ENCODE measurements around the gene CCT7. TPM values are rescaled to one million over a fixed set of nuclear protein-coding genes. Genes with fewer than 3 reads are reported as not detected.

The CCT7 gene
- total RNA-seq, 6 experiments from 2014 or later: 83.5 to 131 (median 99.4) TPM

- intact Hi-C loops (cut with DNase I): no loop called here
- Histone ChIP-seq H3K27ac (no peak within 1 kb of the TSS), H3K27me3 (peaks cover 0 to 25% of the 10 kb centered on the region in 2 donors), H3K9me3 (no peaks in the 10 kb centered on the region), H3K4me1 (peaks cover 0 to 5% (median 0%) of the 10 kb centered on the region in 4 donors), H3K4me3 (peak within 1 kb of the TSS; percentile 20 to 35 (median 34)), H3K36me3 (no peaks in the 10 kb centered on the region)
- DNase-seq (peak in 2 of 3 donors; percentile 55 to 58), ATAC-seq (peak; percentile 51 to 76 (median 58))
- 13% methylated on average over 3 of the region's 45 CpGs for WGBS (ENCODE audit: insufficient coverage, low coverage, low lambda C conversion rate, missing lambda C conversion rate)
- TF ChIP-seq CTCF (IDR thresholded peaks at IDR 0.05) (no peak), POLR2A (IDR thresholded peaks at IDR 0.05) (no peak)
These were observed 59.5 kb downstream of the CCT7 start, which contains the start of gene EGR4 for GRCh38 chr2:73293534-73294171. EGR4 (minus strand) TSS chr2:73293548; CDS start chr2:73293317, 231 bp downstream.

GRCh38 chr2:73294239-73294638 is 60.1 kb downstream of the CCT7 start:
- no peak overlapping the region for H3K4me3 ChIP-seq
- H3K27me3 ChIP-seq: peaks cover 0 to 25% of the 10 kb centered on the region in 2 donors
- H3K9me3 ChIP-seq: no peaks in the 10 kb centered on the region
- DNase-seq (no peak), ATAC-seq (no peak)
- WGBS (ENCODE audit: insufficient coverage, low coverage, low lambda C conversion rate, missing lambda C conversion rate): 56% methylated on average over 2 of the region's 2 CpGs
- no peak for TF ChIP-seq POLR2A (IDR thresholded peaks at IDR 0.05)
- no peak for TF ChIP-seq CTCF (IDR thresholded peaks at IDR 0.05)
- H3K4me1 ChIP-seq: peaks cover 0 to 5% (median 0%) of the 10 kb centered on the region in 4 donors
- intact Hi-C loops (cut with DNase I): no loop called here
- no peaks in the 10 kb centered on the region for H3K36me3 ChIP-seq
- no peak overlapping the region for H3K27ac ChIP-seq

GRCh38 chr2:73295751-73296400 is 61.8 kb downstream of the CCT7 start:
- no peak for ATAC-seq
- TF ChIP-seq CTCF (IDR thresholded peaks at IDR 0.05) (no peak), POLR2A (IDR thresholded peaks at IDR 0.05) (no peak)
- no peak overlapping the region for H3K27ac ChIP-seq
- no peaks in the 10 kb centered on the region for H3K36me3 ChIP-seq
- peaks cover 0 to 5% (median 0%) of the 10 kb centered on the region in 4 donors for H3K4me1 ChIP-seq
- H3K4me3 ChIP-seq: no peak overlapping the region
- no peak for DNase-seq
- intact Hi-C loops (cut with DNase I): no loop called here
- WGBS (ENCODE audit: insufficient coverage, low coverage, low lambda C conversion rate, missing lambda C conversion rate): 7% methylated on average over 5 of the region's 5 CpGs
- no peaks in the 10 kb centered on the region for H3K9me3 ChIP-seq
- peaks cover 0 to 25% of the 10 kb centered on the region in 2 donors for H3K27me3 ChIP-seq

GRCh38 chr2:73297151-73297559 is 63.0 kb downstream of the CCT7 start:
- no peaks in the 10 kb centered on the region for H3K36me3 ChIP-seq
- H3K4me1 ChIP-seq: peaks cover 0 to 5% (median 0%) of the 10 kb centered on the region in 4 donors
- no peak overlapping the region for H3K4me3 ChIP-seq
- no peak overlapping the region for H3K27ac ChIP-seq
- ATAC-seq: no peak
- H3K27me3 ChIP-seq: peaks cover 0 to 16% of the 10 kb centered on the region in 2 donors
- no peak for TF ChIP-seq POLR2A (IDR thresholded peaks at IDR 0.05)
- TF ChIP-seq CTCF (IDR thresholded peaks at IDR 0.05): no peak
- no peak for DNase-seq
- 0% methylated on average over 1 of the region's 2 CpGs for WGBS (ENCODE audit: insufficient coverage, low coverage, low lambda C conversion rate, missing lambda C conversion rate)
- no peaks in the 10 kb centered on the region for H3K9me3 ChIP-seq
- intact Hi-C loops (cut with DNase I): no loop called here

All from right lobe of liver (tissue), 6 donors.